Epithelial cell of proximal tubule (primary cell): ENCODE measurements around the gene EVI2A. TPM values are rescaled to one million over a fixed set of nuclear protein-coding genes. Genes with fewer than 3 reads are reported as not detected.
"Not testable (repeated sequence)": the region's sequence is repeated elsewhere in the genome, so short reads cannot be mapped to it uniquely, and the experiment has no call there.

Source experiments
- DNase-seq: peaks from one replicate; pipeline ENCODE4 v3.0.0-alpha.2; 2011; ENCODE audit warnings: low read depth
- H3K4me3 ChIP-seq: 2 replicates; pipeline ENCODE4 v1.5.1; 2011; ENCODE audit warnings: low read depth, mild to moderate bottlenecking, low read length
- total RNA-seq: library from RNA; depleted of rRNA; stranded (reverse); fragments of >200 nt; gene quantifications from 2 replicates; pipeline ENCODE4 v1.2.3, GENCODE V29; 2015
- TF ChIP-seq, protein P1 (sequence below): conservative IDR thresholded peaks from 2 replicates; pipeline ENCODE4 v1.5.1; 2012; ENCODE audit warnings: low read depth, mild to moderate bottlenecking, low read length

The EVI2A gene
- total RNA-seq, 1 donor from 2014 or later: not detected

DNA sequence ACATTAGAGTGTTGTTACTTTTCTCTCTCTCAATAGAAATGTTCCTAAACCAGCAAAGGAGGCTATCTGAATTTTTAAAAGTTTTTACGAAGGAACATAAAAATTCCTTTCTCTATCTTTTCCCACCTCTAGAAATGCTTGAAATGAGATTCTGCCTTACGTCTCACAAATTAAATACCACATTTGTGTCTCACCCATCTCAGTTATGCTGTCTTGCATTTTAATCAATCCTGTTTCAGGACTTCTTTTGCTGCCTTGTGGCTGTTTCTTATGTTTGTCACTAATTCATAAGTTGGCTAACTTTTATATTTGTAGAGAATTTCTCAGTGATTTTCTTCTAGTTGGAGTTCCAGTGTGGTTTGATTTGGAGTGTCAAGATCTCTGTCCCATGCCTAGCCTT, 27.8 kb downstream of the EVI2A start:
- no peak overlapping the region for H3K4me3 ChIP-seq
- TF ChIP-seq, protein P1, sequence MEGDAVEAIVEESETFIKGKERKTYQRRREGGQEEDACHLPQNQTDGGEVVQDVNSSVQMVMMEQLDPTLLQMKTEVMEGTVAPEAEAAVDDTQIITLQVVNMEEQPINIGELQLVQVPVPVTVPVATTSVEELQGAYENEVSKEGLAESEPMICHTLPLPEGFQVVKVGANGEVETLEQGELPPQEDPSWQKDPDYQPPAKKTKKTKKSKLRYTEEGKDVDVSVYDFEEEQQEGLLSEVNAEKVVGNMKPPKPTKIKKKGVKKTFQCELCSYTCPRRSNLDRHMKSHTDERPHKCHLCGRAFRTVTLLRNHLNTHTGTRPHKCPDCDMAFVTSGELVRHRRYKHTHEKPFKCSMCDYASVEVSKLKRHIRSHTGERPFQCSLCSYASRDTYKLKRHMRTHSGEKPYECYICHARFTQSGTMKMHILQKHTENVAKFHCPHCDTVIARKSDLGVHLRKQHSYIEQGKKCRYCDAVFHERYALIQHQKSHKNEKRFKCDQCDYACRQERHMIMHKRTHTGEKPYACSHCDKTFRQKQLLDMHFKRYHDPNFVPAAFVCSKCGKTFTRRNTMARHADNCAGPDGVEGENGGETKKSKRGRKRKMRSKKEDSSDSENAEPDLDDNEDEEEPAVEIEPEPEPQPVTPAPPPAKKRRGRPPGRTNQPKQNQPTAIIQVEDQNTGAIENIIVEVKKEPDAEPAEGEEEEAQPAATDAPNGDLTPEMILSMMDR: no peak
- DNase-seq: no peak

DNA sequence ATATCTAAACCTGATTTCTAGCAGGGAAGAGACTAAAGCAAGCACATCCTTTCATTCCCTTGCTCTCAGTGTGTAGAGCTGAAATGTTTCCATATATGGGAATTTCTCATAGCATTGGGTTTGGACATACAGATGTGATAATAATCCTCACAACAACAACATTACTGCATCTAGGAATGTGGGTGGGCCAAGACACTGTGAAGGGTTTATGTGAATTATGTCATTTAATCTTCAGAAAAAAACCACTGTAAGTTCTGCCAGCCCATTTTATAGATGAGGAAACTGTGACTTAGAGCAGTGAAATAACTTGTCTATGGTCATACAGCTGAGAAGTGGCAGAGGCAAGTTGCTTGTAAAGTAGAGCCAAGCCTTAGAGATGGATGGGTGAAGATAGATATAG, 29.6 kb downstream of the EVI2A start:
- TF ChIP-seq, protein P1: no peak

DNA sequence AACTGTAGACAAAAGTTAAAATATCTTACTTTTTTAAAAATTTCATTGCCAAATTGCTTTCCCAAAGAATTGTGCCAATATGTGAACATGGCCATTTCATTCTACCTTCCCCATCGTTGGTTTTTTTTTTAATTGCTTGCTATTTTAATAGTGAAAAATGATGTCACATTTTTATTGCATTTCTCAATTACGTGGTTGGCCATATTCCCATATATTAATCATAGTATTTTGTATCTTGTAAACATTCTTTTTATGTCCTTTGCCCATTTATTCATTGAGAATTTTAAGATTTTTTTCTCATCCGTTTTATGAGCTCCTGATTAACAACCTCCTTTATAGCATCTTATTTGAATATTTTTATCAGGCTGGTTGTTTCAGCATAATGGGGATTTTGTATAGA, 31.6 kb downstream of the EVI2A start:
- TF ChIP-seq, protein P1: no peak
- no peak overlapping the region for H3K4me3 ChIP-seq
- no peak for DNase-seq

More for the DNA sequence above, 29.6 kb downstream of the EVI2A start:
- H3K4me3 ChIP-seq: no peak overlapping the region
- DNase-seq: no peak

DNA sequence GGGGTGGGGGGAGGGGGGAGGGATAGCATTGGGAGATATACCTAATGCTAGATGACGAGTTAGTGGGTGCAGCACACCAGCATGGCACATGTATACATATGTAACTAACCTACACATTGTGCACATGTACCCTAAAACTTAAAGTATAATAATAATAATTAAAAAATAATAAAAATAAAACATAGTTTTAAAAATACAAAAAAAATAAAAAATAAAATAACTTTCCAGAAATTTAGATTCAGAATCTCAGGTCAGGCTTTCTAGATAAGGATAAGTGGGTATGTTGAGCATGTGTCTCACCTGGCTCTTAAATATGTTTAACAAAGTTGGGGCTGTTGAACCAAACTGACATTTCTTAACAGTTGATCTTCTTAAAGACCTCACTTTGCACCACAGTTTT, 33.5 kb downstream of the EVI2A start:
- DNase-seq, H3K4me3 ChIP-seq: not testable (repeated sequence)

DNA sequence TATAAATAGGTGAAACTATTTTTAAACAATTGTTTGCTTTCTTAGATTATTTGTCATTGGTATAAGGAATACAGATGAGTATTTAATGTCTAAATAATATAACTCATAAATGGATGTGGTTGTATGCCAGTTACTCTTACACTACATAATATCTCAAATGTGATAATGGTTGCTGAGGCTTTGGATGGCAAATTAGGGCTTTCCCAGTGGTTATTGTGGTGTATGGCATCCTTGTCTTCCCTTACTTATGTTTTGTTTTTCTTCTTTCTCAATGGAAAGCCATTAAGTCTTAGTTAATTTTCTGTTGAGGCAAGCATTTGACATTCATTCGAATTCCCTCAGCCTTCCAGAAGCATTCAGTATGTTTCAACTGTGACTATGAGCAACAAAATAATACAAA, 34.8 kb downstream of the EVI2A start:
- TF ChIP-seq, protein P1: no peak
- DNase-seq: no peak
- H3K4me3 ChIP-seq: no peak overlapping the region

DNA sequence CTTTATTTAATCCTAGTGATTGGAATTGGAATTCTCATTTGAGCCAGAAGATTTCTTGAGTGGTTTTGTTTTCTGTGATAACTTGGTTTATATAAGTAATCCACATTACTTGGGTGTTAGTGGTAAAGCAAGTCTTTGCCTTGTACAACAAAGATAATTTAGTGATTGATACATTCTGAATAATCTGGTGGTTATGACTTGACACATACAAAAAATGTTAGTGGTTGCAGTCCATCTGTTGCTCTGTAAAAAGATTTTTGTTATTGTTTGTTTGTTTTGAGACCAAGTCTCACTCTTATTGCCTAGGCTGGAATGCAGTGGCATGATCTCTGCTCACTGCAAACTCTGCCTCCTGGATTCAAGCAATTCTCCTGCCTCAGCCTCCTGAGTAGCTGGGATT, 37.6 kb downstream of the EVI2A start:
- TF ChIP-seq, protein P1: no peak
- no peak overlapping the region for H3K4me3 ChIP-seq
- no peak for DNase-seq

DNA sequence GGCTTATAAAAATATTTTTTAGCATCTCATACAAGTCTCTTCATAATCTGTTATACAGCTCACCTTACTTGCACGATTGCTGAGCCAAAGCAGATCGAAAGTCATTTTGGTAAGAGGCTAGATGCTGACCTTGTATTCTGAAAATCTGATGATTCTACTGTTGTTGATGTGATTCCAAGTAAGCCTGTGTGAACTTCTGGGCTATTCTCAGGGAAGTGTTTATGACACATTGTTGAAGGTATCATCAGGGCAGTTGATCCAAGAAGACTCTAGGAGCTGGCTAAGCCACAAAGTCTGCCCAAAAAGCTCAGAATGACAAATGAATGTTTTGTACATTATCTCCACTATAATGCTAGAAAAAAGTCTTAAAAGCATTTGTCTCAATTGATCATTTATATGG, 40.4 kb downstream of the EVI2A start:
- TF ChIP-seq, protein P1: no peak
- no peak overlapping the region for H3K4me3 ChIP-seq
- no peak for DNase-seq

DNA sequence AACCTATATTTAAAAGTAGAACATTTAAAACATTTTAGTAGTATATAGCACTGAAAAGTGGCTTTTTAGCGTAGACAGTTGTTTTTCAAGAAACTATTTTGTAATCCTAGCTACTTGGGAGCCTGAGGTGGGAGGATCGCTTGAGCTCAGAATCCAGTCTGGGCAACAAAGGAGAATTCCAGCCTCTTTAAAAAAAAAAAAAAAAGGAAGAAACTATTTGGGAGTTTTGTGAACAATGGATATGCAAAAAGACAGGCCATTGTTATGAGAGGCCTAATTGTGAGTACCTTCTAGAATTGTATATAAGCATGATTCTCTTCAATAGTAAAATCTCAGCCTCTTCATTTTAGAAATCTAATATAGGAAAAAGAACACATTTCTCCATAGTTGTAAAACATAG, 42.0 kb downstream of the EVI2A start:
- TF ChIP-seq, protein P1: no peak
- DNase-seq: no peak
- no peak overlapping the region for H3K4me3 ChIP-seq
